Fibroblast of pulmonary artery (primary cell): Measurements from ENCODE around the gene DHX9.

Experiments used
- DNase-seq: peaks from one replicate; pipeline ENCODE4 v3.0.0-alpha.2; 2010; ENCODE audit warnings: low read depth
- H3K4me3 ChIP-seq: replicated peaks from 2 replicates; pipeline ENCODE4 v1.5.1; 2011; ENCODE audit warnings: low read depth, mild to moderate bottlenecking, control low read depth, low read length, moderate library complexity
- TF ChIP-seq, protein P1 (sequence below): IDR thresholded peaks from 2 replicates; pipeline ENCODE4 v1.5.1; 2011; ENCODE audit warnings: mild to moderate bottlenecking, control low read depth, low read length, inconsistent platforms; ENCODE audit errors: missing control alignments

DHX9 gene

DNA sequence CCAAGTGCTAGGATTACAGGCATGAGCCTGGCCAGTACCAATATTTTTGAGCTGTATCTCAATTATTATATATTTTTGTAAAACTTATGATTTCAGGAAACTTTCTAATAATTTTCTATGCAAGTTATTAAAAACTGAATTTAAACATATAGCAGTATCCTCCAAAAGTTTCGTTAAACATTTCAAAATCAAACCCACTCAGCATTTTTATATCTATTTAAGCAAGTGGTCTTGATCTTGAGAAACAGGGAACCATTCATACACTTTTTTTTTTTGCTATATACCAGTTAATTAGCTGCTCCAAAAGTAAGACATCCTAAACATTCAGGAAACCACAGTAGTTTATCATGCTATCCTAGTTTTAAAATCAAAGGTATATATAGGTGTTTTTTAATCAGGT is 91.8 kb downstream of the DHX9 start:
- DNase-seq, result no peak
- no peak overlapping the region for H3K4me3 ChIP-seq
- TF ChIP-seq, protein P1, sequence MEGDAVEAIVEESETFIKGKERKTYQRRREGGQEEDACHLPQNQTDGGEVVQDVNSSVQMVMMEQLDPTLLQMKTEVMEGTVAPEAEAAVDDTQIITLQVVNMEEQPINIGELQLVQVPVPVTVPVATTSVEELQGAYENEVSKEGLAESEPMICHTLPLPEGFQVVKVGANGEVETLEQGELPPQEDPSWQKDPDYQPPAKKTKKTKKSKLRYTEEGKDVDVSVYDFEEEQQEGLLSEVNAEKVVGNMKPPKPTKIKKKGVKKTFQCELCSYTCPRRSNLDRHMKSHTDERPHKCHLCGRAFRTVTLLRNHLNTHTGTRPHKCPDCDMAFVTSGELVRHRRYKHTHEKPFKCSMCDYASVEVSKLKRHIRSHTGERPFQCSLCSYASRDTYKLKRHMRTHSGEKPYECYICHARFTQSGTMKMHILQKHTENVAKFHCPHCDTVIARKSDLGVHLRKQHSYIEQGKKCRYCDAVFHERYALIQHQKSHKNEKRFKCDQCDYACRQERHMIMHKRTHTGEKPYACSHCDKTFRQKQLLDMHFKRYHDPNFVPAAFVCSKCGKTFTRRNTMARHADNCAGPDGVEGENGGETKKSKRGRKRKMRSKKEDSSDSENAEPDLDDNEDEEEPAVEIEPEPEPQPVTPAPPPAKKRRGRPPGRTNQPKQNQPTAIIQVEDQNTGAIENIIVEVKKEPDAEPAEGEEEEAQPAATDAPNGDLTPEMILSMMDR, result no peak

DNA sequence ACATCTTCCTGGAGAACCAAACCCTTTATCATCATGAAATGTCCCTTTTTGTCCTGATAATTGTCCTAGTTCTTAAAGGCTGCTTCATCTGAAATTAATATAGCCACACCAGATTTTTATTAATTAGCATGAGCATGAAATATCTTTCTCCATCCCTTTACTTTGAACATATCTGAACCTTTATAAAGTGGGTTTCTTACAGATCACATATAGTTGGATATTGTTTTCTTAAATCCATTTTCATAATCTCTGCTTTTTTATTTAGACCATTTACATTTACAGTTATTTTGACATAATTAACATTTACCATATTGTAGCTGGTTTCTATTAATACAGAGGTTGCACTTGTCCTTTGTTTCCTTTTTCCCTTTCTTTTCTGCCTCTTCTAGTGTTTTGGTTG is 96.6 kb downstream of the DHX9 start:
- H3K4me3 ChIP-seq, result no peak overlapping the region
- DNase-seq, result no peak
- TF ChIP-seq, protein P1, result no peak
